DMS153 treated with DMSO at 0.1 percent for 48 hours (cell line): ENCODE data around the gene NKAIN2.

Experiments used
- DNase-seq: peaks from one replicate; lab custom pipeline; 2025; ENCODE audit not compliant: unreplicated experiment; lab: John Stamatoyannopoulos, UW

Gene NKAIN2

GRCh38 chr6:123803504-123804013, at the start of gene NKAIN2:
Gene NKAIN2, plus strand, starts transcription at chr6:123803865.
- no peak for DNase-seq

DNA sequence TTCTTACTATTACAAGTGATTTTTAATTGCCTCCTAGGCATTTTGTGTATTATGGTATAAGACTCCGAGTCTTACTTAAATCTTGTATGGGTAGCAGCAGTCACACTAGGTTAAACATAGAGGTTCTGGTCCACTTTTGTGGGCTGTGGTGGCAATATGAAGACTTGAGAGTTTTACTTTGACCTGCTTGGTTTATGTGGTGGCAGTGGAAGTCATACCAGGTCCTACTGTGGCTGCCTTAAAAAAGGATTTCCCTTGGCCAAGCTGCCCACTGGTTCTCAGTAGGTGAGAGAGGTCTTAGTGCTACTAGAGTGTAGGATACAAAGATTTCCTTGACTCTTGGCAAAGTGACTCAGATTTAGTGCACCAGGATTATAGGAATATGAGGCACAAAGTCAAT, 44.2 kb upstream of the NKAIN2 start:
- no peak for DNase-seq

DNA sequence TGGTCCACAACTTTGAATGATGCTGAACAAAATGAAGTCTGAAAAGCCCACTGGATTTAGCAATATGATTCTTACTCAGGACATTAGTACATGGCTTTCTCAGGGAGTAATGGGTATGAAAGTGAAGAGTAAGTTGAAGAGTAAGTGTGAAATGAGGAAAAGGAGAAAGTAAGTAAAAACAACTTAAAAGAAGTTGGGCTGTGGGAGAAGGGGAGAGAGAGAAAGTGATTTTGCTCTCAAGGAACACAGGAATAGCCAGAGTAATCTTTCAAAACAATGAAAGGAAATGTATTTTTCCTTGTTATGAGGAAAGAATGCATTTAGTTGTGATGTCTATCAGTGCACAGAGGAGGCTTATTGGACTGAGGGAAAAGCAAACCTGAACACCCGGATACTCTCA, 39.8 kb upstream of the NKAIN2 start:
- DNase-seq, result no peak

GRCh38 chr6:123764722-123765121, 38.9 kb upstream of the NKAIN2 start:
- DNase-seq, result no peak

DNA sequence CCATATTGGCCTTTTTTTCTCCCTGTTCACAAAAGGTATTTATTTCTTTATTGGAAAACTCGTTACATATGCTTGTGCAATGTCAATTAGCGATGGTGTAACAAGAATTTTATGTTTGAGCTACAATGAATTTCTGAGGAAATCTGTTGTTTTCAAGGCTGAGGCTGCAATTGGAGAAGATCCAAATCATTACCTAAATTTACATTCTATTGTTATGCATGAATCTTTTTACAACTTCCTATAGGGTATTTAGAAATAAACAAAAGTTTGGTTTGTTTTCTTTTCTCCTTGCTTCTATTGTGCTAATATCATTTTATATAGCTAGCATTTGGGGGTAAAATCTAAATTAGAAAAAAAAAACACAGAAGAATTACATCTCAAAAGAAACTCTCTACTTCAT, 34.7 kb upstream of the NKAIN2 start:
- no peak for DNase-seq

DNA sequence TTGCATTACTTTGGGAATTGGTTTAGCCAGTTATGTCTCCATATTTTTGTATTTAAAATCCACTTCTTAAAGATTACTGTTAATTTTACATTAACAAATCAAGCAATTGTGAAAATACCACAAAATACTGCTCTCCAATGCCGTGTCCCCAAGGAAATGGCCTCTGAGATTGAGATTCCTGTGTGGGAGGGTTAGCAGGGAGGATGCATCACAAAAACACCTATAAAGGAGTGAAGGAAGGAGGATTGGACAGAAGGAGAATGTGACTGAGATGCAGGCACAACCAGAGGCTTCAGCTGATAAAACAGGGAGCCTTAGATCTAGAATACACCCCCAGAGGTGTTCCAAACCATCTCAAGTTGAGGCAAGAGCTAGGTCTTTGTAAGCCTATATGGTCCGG, 34.2 kb upstream of the NKAIN2 start:
- DNase-seq, result no peak

DNA sequence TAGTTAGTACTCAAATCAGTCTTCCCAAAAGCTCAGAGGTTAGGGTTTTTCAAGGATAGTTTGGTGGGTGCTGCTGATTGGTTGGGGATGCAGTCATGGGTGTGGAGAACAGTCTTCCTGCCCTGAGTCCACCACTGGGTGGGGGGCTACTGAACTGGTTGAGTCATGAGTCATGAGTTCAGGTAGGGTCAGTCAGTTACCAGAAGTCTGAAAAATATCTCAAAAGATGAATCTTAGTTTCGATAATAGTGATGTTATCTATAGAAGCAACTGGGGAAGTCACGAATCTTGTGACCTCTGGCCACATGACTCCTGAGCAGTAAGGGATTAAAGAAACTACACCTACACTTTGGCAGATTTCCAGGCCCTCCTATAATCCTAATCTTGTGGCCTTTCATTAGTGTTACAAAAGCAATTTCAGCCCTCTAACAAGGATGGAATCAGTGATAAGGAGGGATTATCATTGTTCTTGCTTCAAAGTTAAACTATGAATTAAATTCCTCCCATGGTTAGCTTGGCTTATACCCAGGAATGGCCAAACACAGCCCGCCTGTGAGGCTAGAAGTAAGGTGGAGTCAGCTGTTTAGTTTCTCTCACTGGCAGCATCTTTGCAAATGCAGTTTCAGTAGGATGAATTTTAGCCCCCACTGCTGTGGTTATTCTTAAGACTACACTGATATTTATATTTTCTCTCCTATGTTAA, 33.3 kb upstream of the NKAIN2 start:
- DNase-seq, result no peak

DNA sequence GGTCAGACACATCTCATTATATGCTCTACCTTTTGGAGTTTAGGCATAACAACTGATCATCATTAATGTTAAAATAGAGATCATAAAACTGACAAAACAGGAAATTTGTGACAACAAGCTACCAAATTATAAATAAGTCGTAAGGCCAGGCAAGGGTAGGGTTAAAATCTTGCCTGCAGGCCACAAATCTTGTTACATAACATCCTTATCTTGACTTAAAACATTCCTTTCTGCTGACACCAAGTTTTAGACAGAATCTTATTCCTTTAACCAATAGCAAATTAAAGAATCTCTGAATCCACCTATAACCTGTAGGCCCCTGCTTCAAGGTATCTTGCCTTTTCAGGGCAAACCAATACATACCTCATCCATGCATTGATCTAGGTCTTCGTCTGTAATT, 32.5 kb upstream of the NKAIN2 start:
- DNase-seq, result no peak

- peak; percentile 54 for DNase-seq
Measured at GRCh38 chr6:123777563-123777962, 26.1 kb upstream of the NKAIN2 start.

DNA sequence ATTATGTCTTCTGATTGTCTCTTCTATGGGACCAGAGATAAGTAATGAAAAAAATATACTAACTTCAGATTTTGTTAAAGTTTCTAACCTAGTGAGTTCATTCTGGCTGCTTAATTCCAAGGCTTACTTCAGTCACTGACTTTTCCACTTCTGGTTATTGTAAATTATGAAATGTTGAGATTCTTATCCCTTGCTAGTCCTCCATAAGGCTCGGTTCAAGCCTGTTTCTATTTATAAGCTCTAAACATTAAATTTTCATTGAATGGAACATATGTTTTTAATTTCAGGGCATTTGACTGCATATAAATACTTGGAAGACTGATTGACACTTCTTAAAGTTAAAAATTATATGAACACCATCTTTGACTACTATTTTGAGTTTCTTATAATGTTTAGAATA, 23.6 kb upstream of the NKAIN2 start:
- DNase-seq, result no peak

DNA sequence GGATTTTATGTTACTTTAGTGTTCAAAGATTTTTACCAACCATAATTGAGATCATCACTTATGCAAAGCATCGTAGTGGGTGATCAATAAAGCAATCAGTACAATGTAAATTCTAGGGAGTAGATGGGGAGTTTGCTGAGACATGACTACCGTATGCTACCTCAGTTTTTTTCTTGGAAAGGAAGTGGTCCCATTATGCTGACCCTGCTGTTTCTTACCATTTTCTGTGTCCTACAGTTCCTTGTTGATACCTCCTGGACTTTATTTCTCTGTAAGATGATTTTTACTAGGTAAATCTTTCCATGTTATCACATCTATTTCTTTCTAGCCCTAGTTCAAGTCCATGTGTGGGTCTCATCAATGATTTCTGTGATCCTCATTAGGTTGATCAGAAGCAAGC, 19.3 kb upstream of the NKAIN2 start:
- DNase-seq, result no peak

DNA sequence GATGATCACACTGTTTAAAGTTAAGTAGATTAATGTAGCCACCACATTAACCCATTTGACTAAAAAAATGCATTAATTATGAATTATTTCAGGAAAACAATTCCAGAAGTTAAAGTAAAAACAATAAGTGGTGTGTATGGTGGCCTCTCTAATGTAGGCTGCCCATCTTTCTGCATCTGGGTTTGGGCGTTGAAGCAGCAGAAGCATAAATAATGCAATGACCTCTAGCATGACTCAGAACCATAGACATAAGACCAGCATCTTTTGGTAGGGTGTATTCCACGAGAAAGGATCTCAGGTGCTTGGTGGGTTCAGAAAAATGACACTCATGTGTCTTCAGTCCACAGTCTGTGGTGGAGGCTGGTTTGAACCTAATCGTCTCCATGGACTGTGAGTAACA, 18.6 kb upstream of the NKAIN2 start:
- no peak for DNase-seq

GRCh38 chr6:123788319-123788718, 15.3 kb upstream of the NKAIN2 start:
- DNase-seq, result no peak

DNA sequence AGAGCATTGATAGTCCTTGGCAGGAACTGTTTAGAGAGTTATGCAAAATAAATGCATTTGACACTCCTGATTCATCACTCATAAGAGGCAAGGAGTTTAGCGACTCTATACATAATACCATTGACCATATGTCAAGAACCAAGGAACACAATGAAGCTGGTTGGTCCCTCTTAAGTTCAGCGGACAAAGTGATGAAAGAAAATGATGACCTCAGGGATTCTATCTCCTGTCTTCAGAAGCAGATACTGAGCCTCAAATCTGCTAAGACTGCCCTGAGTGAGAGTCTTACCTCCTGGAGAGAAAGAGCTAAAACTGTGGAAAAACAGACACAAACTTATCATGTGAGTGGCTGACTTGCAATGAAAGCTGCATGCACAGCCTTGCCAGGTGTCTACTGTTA, 9.5 kb upstream of the NKAIN2 start:
- DNase-seq, result no peak

- DNase-seq, result no peak
Measured at GRCh38 chr6:123794799-123795198, 8.9 kb upstream of the NKAIN2 start.

- DNase-seq, result no peak
Measured at GRCh38 chr6:123801067-123801466, 2.6 kb upstream of the NKAIN2 start.

GRCh38 chr6:123802351-123802696, 1.3 kb upstream of the NKAIN2 start:
- DNase-seq, result no peak

- DNase-seq, result peak; percentile 83
Measured at GRCh38 chr6:123802697-123803503, 765 bp upstream of the NKAIN2 start.

- peak; percentile 84 for DNase-seq
Measured at GRCh38 chr6:123804014-123804786, 535 bp downstream of the NKAIN2 start.

DNA sequence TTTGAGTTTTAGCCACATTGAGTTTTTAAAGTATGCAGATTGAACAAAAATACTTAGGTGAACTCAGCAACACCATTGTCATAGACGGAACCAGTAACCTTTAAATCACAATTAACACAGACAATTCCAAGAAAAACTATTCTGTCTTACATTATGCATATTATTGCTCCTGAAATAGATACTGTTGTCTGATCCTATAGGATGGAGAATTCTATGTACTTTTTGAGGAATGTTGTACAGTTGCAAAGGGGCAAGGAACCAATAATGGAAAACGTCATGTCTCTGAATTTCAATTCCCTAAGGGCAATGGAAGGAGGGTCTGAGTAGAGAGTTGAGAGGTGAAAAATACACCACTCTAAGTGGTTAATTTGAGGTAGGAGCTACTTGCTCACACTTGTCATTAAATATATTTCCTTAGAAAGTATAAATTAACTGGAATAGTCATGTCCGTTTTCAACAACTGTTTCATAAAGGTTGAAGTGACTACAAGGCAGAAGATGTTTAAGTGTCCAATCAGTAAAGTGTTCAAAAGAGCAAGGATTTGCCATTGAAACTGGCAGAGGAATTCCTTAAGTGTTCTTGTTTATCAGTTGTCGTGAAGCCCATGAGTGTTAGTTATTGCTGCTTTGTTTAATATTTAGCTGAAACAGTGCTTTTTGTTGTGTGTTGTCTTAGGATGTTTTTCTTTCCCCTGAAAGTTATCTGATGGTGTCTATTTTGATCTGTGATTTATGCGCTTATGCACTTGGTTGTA, 1.3 kb downstream of the NKAIN2 start:
- peak; percentile 32 for DNase-seq

GRCh38 chr6:123805921-123806320, 2.3 kb downstream of the NKAIN2 start:
- DNase-seq, result no peak
